NCI-H2107 (cell line): Measurements from ENCODE around the gene ZFHX3.

Experiments used
- DNase-seq: peaks from one replicate; lab custom pipeline; 2025; lab: John Stamatoyannopoulos, UW

Gene ZFHX3

DNA sequence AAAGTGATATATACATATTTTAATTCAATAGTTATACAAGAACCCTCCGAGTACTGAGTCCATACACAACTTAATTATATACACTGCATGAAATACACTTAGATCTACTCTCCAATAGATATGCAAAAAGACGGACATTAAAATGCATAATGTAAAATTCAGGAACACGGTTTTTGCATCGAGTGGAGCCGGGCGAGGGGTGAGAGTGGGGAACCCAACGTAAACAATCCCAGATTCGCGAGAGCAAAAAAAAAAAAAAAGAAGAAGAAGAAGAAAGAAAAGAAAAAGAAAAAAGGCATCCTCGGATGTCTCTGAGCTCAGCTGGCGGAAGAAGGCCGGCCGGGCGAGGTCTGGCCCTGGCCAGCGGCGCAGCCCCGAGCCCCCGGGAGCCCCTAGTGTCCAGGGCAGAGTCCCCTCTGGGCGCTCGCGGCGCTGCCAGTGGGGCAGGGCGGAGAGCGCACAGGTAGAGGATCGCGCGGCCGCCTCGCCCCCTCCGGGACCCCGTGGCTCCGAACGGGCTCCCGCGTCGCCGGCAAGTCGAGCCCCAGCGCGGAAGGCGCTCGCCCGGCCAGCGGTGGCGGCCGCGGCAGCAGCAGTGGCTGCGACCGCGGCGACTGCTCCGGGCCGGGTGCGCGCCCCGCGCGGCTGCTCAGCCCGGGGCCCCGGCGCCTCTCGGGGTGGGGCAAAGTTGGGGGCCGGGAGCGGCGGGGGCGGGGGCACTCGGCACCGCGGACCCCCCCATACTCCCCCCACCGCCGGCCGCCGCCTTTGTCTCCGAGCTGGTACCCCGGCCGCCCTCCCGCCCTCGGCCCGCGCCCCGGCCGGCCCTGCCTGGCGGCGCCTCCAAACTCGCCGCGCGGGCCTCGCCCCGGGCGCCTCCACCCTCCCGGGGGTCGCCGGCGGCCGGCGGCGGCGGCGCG is 9.6 kb upstream of the ZFHX3 start:
- no peak for DNase-seq

DNA sequence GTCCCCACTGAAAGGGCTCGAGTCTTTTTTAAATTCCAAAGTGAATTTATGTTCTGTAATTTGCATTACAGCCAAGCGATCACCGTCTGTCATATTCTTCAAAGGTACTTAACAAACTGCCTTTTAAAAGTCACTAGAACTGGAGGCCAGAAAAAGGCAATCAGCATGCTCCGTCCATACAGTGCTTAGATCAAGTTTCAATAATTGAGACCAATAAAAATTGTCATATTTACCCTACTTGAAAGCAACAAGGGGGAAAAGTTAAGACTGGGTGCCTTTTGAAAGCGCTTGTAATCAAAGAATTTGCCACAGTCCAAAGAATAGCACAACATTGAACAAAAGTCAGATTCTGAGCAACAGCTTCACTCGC is 9.0 kb upstream of the ZFHX3 start:
- DNase-seq = no peak

DNA sequence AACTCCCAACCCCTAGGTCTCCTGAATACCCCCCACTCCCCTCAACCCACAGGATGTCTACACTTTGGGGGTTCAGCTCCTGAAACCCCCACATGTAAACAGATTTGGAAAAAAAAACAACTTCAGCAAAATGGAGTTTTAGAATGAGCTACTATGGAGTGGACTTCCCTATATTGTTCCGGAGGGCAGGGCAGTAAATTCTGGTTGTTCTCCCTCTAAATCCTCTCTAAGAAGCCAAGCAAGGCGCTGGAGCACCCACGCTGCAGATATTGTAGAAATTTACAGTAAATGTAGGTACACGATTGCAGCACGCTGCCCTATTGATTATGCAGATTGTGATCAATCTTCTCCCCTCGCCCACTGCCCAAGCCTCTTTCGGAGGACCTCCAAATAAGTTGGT is 8.5 kb upstream of the ZFHX3 start:
- DNase-seq = no peak

DNA sequence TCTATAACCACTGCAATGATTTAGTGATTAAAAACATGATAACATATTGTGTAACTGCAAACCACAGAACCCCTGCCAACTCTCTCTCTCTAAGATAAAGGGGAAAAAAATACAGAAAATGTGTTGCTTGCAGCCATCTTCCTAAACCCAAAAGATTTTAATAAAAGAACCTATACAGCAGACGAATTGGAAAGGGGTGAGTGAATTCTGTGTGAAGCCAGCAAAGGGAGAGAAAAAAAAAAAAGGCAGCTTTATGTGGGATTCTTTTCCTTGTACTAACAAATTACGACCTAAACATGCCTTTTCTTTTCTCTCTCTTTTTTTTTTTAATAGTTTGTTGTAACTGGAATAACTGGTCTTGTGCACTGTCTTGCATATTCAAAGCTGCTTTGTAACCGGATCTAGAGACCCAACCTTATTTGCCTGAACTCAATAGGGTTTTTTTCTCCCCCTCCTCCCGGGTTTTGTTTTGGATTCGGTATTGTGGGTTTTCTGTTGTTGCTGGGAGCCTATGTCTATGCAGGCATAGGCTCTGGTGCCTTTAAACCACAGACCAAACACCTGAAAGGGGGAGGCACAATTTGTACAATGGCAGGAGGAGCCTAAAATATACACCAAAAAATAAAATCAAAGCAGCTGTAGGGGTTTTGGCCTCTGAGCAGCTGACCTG is 7.0 kb upstream of the ZFHX3 start:
- no peak for DNase-seq

DNA sequence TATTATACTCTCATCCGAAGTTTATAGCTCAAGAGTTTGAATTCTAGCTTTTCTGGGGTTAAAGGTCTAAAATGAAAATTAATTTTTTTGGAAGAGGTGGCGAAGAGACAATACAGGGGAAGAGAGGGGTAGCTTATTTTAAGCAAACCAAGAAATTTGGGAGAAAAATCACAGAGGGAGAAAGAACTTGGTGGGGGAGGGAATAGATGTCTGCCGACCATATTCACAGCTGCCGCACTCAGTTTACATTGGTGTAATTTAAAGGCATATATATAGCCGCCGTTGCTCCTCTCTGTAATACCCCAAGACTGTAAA is 6.5 kb upstream of the ZFHX3 start:
- DNase-seq = no peak

GRCh38 chr16:73054125-73054484 is 6.2 kb upstream of the ZFHX3 start:
- no peak for DNase-seq

- peak; percentile 84 for DNase-seq
Observed at GRCh38 chr16:73053364-73054124, 5.6 kb upstream of the ZFHX3 start.

GRCh38 chr16:73053038-73053363 is 5.1 kb upstream of the ZFHX3 start:
- DNase-seq = no peak

DNA sequence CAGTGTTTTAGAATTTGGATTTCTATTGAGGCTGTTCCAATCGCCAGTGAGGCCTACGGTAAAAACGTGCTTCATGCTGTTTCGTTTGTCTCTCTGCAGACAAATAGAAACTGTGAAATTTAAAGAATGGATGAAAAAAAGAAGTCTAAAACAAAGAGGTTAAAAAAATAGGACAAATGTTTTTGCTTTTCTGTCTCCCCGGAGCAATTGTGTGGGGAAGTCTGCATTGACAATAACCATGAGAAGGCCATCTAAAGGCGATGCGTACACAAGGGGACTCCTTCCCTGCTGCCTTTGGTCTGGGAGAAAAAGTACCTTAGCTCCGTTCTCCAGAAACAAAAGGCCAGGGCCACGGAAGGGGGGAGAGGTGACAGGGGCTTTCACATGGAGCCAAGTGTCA is 4.6 kb upstream of the ZFHX3 start:
- DNase-seq = no peak

DNA sequence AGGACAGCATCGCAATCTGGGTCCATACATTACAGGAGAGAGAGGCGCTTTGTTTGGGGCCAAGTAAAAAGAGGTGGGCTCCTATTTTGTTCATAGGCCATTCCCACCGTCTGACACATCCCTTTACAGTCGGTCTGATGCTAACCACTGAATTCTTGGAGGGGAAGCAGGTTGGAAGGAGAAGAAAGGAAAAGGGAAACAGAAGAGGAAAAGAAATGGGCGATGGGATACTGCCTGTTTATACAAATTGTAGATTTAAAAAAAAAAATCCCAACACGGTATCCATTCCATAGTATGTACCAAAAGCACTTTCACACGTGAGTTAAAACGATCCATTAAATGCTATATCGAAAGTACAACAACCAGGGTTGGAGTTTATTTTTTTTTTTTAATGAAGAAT is 4.0 kb upstream of the ZFHX3 start:
- no peak for DNase-seq

- DNase-seq = no peak
Observed at GRCh38 chr16:73051226-73051625, 3.3 kb upstream of the ZFHX3 start.

GRCh38 chr16:73050201-73051099 is 2.5 kb upstream of the ZFHX3 start:
- DNase-seq = no peak

- DNase-seq = no peak
Observed at GRCh38 chr16:73049511-73049910, 1.6 kb upstream of the ZFHX3 start.

GRCh38 chr16:73049091-73049490 is 1.2 kb upstream of the ZFHX3 start:
- no peak for DNase-seq

DNA sequence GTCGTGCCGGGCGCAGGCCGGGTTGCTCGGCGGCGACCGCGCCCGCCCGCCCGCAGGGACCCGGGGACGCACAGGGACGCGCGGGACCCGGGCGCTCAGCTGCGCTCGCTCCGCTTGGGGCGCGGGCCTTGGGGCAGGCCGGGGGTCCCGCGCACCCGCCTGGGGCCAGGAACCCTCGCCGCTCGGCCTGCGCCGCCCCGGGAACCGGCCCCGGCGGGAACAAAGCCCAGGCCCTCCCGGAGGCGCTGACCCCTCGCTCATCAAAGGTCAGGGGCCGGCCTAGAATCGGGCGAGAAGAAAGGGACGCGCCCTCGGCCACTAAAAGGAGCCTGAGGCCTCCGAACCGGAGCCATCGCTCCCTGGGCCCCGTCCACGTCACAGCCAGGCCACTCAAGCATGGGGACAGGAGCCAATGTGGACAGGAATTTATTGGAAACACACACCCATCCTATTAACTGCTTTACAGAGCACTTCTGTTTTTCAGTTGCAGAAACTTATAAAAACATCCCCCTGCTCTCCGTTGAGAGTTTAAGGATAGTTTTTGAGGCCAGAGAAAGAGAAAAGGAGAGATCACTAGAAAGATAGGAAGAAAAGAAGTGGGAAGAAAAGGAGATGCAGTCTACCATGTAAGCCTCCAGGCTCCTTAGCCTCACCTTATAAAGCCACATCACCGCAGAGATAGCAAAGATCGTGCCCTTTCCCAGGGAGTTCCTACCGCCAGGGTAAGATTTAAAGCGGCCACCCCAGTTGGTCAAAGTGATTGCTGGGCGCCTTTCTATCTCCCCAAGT is 558 bp upstream of the ZFHX3 start:
- no peak for DNase-seq

DNA sequence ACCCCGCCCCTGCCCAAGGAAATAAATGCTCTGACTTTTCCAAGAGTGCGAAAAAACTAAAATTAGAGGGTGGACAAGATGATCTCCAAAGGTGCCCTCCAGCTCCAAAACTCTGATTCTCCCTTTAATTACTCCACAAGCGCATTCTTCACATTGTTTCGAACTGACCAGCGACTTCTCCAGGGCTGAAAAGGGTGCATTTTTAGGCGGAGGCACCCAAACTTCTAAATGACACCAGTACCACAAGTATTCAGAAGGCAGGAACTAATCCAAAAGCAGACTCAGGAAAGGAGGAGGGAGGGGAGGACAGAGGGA is 750 bp downstream of the ZFHX3 start:
- DNase-seq = no peak

- DNase-seq = no peak
Observed at GRCh38 chr16:73046849-73047214, 1.1 kb downstream of the ZFHX3 start.

- peak; percentile 59 for DNase-seq
Observed at GRCh38 chr16:73046202-73046848, 1.6 kb downstream of the ZFHX3 start.

DNA sequence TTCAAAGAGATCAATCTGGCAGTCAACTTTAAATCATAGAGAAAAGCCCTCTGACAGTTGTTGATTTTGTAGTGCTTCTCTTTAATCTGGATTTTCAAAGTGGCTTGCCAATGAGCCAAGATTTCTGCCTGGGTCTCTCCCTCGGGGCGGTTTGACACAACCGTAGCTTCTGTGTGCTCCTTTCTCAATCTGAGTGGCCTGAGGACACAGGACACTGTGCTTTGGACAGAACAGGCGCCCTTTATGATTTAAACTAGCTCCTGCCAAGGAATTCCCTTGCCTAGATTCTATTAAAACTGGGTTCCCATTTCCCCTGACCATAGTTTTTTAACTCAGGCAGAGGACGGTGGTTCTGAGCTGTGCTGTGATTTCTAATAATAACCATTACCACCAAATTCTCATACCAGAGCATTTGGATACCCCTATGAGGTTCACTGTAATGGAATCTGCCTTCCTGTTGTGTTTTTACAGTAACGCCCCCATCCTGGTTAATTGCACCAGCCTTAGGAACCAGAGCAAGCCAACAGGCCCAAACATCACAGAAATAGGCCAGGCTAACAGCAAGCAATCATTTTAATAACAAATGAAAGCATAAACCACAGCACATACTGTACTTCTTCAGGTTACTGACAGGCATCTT is 4.0 kb downstream of the ZFHX3 start:
- DNase-seq = no peak

DNA sequence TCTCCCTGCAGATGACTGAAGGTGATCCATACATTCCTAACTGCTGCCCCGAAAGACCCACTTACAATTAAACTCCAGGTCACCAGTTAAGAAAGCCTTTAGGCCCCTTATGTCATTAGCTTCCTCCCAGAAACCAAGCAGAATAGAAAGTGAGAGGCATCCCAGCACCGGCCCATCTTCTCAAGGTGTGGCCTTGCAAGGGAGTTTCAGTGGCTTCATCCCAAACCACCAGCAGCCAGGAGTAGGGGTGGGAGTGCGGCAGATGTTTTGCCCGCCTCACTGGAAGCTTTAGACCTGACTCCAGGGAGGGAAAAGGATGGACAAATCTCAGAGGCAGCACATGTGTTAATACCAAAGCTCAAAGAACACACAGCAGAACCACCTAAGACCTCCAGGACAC is 5.1 kb downstream of the ZFHX3 start:
- no peak for DNase-seq

DNA sequence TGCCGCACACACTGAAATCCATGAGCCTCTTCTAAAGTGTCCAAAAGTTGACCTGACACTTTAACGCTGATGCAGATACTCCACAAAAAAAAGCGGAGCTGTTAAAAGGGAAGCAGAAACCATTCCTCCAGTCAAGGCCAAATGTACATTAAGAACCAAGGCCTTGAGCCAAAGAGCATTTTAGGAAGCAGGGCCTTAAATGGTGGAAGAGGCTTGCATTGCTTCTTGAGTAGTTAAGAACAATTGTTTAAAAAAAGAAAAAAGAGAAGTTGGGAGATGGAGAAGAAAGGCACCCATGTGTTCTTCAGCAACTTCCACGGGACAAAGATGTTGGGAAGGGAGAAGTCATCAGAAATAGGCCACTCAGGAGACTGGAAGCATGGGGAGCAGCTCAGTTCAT is 6.3 kb downstream of the ZFHX3 start:
- DNase-seq = no peak
